Kidney (tissue), 22 donors: ENCODE data around the gene CNTROB. TPM values are rescaled to one million over a fixed set of nuclear protein-coding genes. Genes with fewer than 3 reads are reported as not detected.
A peak's percentile ranks its signal among the peaks of the same experiment; 100 is the strongest.

Experiments used
- DNase-seq, 5 donors: peaks; one replicate each; pipeline ENCODE4 v3.0.0-alpha.2; 2013 to 2020
- FAIRE-seq: peaks from 2 replicates; lab custom pipeline; 2012; peaks lifted over from hg19 to GRCh38; lab: Jason Lieb, UNC
- H3K27ac ChIP-seq, 2 donors: one replicate each; pipeline ENCODE4 v1.7.0; 2013; ENCODE audit warnings: low read depth in 2 of 2, low read length in 2 of 2, inconsistent platforms in 1 of 2
- H3K27me3 ChIP-seq: one replicate; pipeline ENCODE4 v1.7.1; 2013; ENCODE audit warnings: low read length, inconsistent platforms; ENCODE audit not compliant: control insufficient read depth, insufficient read depth
- H3K36me3 ChIP-seq, 3 donors: one replicate each; pipeline versions ENCODE4 v1.7.0 to v1.7.1; 2013; ENCODE audit warnings: low read length in 3 of 3, control low read depth in 1 of 3, inconsistent platforms in 1 of 3; ENCODE audit not compliant: insufficient read depth in 3 of 3, control insufficient read depth in 2 of 3
- H3K4me1 ChIP-seq, 3 donors: one replicate each; pipeline versions ENCODE4 v1.7.0 to v1.7.1; 2013; ENCODE audit warnings: low read length in 3 of 3, inconsistent platforms in 1 of 3, low read depth in 1 of 3; ENCODE audit not compliant: control insufficient read depth in 2 of 3, insufficient read depth in 2 of 3
- H3K4me3 ChIP-seq, 3 donors: one replicate each; pipeline versions ENCODE4 v1.7.0 to v1.8.1; 2013; ENCODE audit warnings: low read length in 3 of 3, control low read depth in 1 of 3, inconsistent platforms in 1 of 3
- H3K9ac ChIP-seq, 3 donors: one replicate each; pipeline versions ENCODE4 v1.7.0 to v1.7.1; 2013; ENCODE audit warnings: low read length in 3 of 3, control low read depth in 1 of 3, inconsistent platforms in 1 of 3
- H3K9me3 ChIP-seq, 3 donors: one replicate each; pipeline versions ENCODE4 v1.7.0 to v1.7.1; 2013; ENCODE audit warnings: low read length in 3 of 3, control low read depth in 1 of 3, inconsistent platforms in 1 of 3; ENCODE audit not compliant: control insufficient read depth in 2 of 3, insufficient read depth in 1 of 3
- intact Hi-C: fragments of 100-400 bp; cut with DNase I; formaldehyde crosslinking; loops from one replicate; pipeline ENCODE4 v1.11.1; 2022
- long read RNA-seq, 10 donors: library from polyadenylated mRNA in 1 of 10; unstranded in 1 of 10; transcript quantifications; one replicate each; pipeline ENCODE4 v2.0.0 and lab custom pipeline, GENCODE V29; 2021 to 2026
- polyA plus RNA-seq: library from polyadenylated mRNA; stranded (reverse); fragments of 350-450 nt; fragmentation: Illumina TruSeq; extraction: RNeasy Lipid Tissue Mini Kit (QIAGEN cat#74804); gene quantifications from one replicate; pipeline ENCODE4 v1.2.3, GENCODE V29; 2014; ENCODE audit warnings: low read depth, low replicate concordance; ENCODE audit not compliant: insufficient read depth
- total RNA-seq: library from RNA; stranded (reverse); fragmentation: NEBNext Ultra II Directional; extraction: Animal tissue kit (Norgen Biotek cat#: 25700); gene quantifications from one replicate; pipeline ENCODE4 v1.2.1, GENCODE V29; 2021
- TF ChIP-seq, protein P1 (sequence below): IDR thresholded peaks from 3 replicates; pipeline ENCODE4 v1.5.1; 2012; ENCODE audit warnings: mild to moderate bottlenecking, moderate library complexity, borderline replicate concordance; ENCODE audit not compliant: insufficient read depth; ENCODE audit errors: extremely low read depth
- donor health status: control.
- donor health status: control.
- donor health status: control.
- donor health status: control.
- donor health status: control.
- donor health status: DM: yes; HTN: yes; CAD: no.
- donor health status: Normal renal cell carcinoma (clear cell type).

CNTROB gene, protein sequence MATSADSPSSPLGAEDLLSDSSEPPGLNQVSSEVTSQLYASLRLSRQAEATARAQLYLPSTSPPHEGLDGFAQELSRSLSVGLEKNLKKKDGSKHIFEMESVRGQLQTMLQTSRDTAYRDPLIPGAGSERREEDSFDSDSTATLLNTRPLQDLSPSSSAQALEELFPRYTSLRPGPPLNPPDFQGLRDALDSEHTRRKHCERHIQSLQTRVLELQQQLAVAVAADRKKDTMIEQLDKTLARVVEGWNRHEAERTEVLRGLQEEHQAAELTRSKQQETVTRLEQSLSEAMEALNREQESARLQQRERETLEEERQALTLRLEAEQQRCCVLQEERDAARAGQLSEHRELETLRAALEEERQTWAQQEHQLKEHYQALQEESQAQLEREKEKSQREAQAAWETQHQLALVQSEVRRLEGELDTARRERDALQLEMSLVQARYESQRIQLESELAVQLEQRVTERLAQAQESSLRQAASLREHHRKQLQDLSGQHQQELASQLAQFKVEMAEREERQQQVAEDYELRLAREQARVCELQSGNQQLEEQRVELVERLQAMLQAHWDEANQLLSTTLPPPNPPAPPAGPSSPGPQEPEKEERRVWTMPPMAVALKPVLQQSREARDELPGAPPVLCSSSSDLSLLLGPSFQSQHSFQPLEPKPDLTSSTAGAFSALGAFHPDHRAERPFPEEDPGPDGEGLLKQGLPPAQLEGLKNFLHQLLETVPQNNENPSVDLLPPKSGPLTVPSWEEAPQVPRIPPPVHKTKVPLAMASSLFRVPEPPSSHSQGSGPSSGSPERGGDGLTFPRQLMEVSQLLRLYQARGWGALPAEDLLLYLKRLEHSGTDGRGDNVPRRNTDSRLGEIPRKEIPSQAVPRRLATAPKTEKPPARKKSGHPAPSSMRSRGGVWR
- 27.5 TPM for total RNA-seq
- polyA plus RNA-seq: 11.6 TPM
- long read RNA-seq, donor 1, partial matches to known transcripts: 0 of 2 reads
- long read RNA-seq, donor 1, other reads (novel, unspliced or antisense): 0 of 2 reads
- long read RNA-seq, donor 2, partial matches to known transcripts: 0 of 3 reads
- long read RNA-seq, donor 2, other reads (novel, unspliced or antisense): 0 of 3 reads
- long read RNA-seq, donor 3, partial matches to known transcripts: 0 of 1 reads
- long read RNA-seq, donor 3, other reads (novel, unspliced or antisense): 0 of 1 reads
- long read RNA-seq, donor 4: 0 reads
- long read RNA-seq, donor 5: 0 reads
- long read RNA-seq, donor 6: 0 reads
- long read RNA-seq, donor 7, partial matches to known transcripts: 6 of 19 reads
- long read RNA-seq, donor 7, other reads (novel, unspliced or antisense): 7 of 19 reads
- long read RNA-seq, donor 8, partial matches to known transcripts: 0 of 1 reads
- long read RNA-seq, donor 8, other reads (novel, unspliced or antisense): 0 of 1 reads
- long read RNA-seq, donor 9, partial matches to known transcripts: 0 of 1 reads
- long read RNA-seq, donor 9, other reads (novel, unspliced or antisense): 0 of 1 reads
- long read RNA-seq, donor 10, partial matches to known transcripts: 0 of 3 reads
- long read RNA-seq, donor 10, other reads (novel, unspliced or antisense): 0 of 3 reads

DNA sequence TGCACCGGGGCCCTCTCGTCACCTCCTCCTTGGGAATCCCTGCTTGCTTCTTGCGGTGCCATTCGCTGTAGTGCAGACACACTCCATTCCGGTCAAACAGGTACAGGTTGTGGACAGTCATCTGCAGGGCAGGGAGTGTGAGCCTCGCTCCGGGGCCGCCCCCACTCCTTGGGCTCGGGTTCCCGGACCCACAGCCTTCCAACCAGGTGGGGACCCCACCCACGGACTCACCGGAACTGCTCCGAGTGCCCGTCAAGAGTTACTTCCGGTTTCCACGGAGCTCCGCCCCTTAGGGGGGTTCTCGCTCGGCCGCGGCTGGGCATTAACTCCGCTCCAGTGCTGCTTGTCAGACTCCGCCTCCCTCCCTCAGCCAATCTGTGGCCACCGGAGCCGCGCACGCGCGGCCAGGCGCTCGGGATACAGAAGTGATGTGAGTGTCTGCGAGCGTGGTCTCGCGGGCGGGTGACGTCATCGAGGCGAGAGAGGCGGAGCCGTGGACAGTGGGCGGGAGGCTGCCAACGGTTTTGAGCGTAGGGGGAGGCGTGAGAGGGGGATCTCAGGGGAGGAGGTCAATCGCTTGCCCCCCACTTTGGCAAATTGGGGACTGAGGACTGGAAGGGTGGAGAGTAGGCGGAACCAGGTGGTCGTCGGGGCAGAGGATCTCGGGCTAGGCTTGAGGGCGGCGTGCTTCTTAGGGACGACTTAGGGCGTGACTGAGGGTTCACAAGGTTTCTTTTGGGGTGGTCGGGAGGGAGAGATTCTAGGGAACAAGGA, at the start of gene CNTROB, which contains the start of gene TRAPPC1:
Gene CNTROB, plus strand, starts transcription at position 498 of the 774 bp plus-strand sequence. CDS start 874 bp downstream, outside the sequence.
Gene TRAPPC1, minus strand, starts transcription at position 238 of the 774 bp plus-strand sequence. Its CDS starts 117 bp downstream, at position 121.
- peaks cover 3 to 6% (median 4%) of the 10 kb centered on the region in 3 donors for H3K36me3 ChIP-seq
- H3K27ac ChIP-seq: peak within 1 kb of the TSS; percentile 75 to 82
- TF ChIP-seq, protein P1, sequence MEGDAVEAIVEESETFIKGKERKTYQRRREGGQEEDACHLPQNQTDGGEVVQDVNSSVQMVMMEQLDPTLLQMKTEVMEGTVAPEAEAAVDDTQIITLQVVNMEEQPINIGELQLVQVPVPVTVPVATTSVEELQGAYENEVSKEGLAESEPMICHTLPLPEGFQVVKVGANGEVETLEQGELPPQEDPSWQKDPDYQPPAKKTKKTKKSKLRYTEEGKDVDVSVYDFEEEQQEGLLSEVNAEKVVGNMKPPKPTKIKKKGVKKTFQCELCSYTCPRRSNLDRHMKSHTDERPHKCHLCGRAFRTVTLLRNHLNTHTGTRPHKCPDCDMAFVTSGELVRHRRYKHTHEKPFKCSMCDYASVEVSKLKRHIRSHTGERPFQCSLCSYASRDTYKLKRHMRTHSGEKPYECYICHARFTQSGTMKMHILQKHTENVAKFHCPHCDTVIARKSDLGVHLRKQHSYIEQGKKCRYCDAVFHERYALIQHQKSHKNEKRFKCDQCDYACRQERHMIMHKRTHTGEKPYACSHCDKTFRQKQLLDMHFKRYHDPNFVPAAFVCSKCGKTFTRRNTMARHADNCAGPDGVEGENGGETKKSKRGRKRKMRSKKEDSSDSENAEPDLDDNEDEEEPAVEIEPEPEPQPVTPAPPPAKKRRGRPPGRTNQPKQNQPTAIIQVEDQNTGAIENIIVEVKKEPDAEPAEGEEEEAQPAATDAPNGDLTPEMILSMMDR: no peak
- no peaks in the 10 kb centered on the region for H3K27me3 ChIP-seq
- FAIRE-seq: peak; percentile 93
- peak; percentile 100 for DNase-seq
- peak within 1 kb of the TSS; percentile 90 to 99 (median 93) for H3K9ac ChIP-seq
- H3K4me3 ChIP-seq: peak within 1 kb of the TSS; percentile 97 to 99 (median 99)
- peaks cover 0 to 19% (median 8%) of the 10 kb centered on the region in 3 donors for H3K4me1 ChIP-seq
- no peaks in the 10 kb centered on the region for H3K9me3 ChIP-seq
- intact Hi-C loops: no loop called here

DNA sequence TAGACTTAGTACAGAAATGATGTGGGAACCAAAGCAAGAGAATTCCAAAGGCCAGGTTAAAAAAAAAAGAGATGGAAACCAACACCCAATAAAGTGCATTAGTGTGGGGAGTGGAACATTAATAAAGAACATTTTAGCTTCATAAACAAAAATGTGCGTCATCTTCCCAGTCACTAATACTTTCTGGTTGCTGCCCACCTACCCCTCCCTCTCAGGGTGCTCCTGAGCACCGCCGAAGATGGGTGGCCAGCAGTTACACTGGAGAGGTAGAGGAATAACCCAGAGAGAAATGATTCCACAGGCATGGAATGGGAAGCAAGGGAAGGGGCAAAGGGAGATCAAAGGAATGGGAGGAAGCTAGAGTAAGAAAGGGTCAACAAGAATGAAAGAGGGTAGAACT, 49.4 kb upstream of the CNTROB start:
- intact Hi-C loops: no loop called here
- Histone ChIP-seq H3K36me3 (peaks cover 0 to 9% (median 2%) of the 10 kb centered on the region in 3 donors), H3K27ac (peak overlapping the region; percentile 49 to 59), H3K9me3 (no peaks in the 10 kb centered on the region), H3K4me3 (no peak overlapping the region), H3K27me3 (no peaks in the 10 kb centered on the region), H3K4me1 (peaks cover 0 to 10% (median 6%) of the 10 kb centered on the region in 3 donors), H3K9ac (peak overlapping the region in 1 of 3 donors; percentile 15)
- TF ChIP-seq, protein P1: no peak
- FAIRE-seq (no peak), DNase-seq (peak in 1 of 5 donors; percentile 25)
